ENCODE data around the gene ZNF792. TPM values are rescaled to one million over a fixed set of nuclear protein-coding genes. Genes with fewer than 3 reads are reported as not detected.

Gene ZNF792
- total RNA-seq, 1 donor from 2014 or later = 5.9 TPM

DNA sequence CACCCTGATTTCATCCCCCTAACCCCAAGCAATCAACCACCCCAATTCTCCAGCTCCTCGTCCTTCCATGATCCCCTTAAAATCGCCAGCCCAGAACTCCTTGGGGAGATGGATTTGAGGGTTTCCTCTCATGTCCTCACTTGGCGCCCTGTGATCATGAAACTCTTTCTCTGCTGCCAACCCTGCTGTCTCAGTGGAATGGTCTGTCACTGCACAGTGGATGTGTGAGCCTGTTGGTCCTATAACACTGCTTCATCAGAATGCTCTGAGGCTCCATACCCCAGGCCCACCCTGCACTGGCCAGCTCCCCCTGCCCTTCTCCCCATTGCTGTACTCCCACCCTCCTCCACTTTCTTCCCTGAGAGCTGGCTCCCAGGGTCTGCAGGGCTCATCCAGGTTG, 12.6 kb upstream of the ZNF792 start:
- no peaks in the 10 kb centered on the region for H3K36me3 Mint-ChIP-seq (ENCODE audit: low read depth, unreplicated experiment)
- no peak overlapping the region for H3K4me3 ChIP-seq (ENCODE audit: insufficient read depth, low read depth, low read length)
- H3K27ac ChIP-seq (ENCODE audit: low read depth, low read length) = no peak overlapping the region
- no peak for FAIRE-seq
- no peaks in the 10 kb centered on the region for H3K36me3 ChIP-seq (ENCODE audit: insufficient read depth, low read length)
- H3K4me1 Mint-ChIP-seq (ENCODE audit: low read depth, unreplicated experiment) = no peaks in the 10 kb centered on the region
- peaks cover 5% of the 10 kb centered on the region for H3K9me3 Mint-ChIP-seq (ENCODE audit: unreplicated experiment)
- no peaks in the 10 kb centered on the region for H4K20me1 ChIP-seq (ENCODE audit: insufficient read depth, low read length)
- H3K27me3 ChIP-seq (ENCODE audit: insufficient read depth, low read length) = no peaks in the 10 kb centered on the region
- no peak overlapping the region for H3K4me2 ChIP-seq (ENCODE audit: low read length)
- H3K27me3 Mint-ChIP-seq (ENCODE audit: low read depth, unreplicated experiment) = peaks cover 6% of the 10 kb centered on the region
- H2AFZ ChIP-seq (ENCODE audit: low read depth, low read length) = no peak overlapping the region
- H3K27ac Mint-ChIP-seq (ENCODE audit: unreplicated experiment) = no peak overlapping the region
- H3K79me2 ChIP-seq (ENCODE audit: insufficient read depth, low read length) = no peaks in the 10 kb centered on the region
- H3K4me1 ChIP-seq (ENCODE audit: insufficient read depth, low read length) = no peaks in the 10 kb centered on the region
- no peak for TF ChIP-seq EZH2 (IDR thresholded peaks at IDR 0.05; ENCODE audit: insufficient read depth, low read length)
- TF ChIP-seq, protein P1, sequence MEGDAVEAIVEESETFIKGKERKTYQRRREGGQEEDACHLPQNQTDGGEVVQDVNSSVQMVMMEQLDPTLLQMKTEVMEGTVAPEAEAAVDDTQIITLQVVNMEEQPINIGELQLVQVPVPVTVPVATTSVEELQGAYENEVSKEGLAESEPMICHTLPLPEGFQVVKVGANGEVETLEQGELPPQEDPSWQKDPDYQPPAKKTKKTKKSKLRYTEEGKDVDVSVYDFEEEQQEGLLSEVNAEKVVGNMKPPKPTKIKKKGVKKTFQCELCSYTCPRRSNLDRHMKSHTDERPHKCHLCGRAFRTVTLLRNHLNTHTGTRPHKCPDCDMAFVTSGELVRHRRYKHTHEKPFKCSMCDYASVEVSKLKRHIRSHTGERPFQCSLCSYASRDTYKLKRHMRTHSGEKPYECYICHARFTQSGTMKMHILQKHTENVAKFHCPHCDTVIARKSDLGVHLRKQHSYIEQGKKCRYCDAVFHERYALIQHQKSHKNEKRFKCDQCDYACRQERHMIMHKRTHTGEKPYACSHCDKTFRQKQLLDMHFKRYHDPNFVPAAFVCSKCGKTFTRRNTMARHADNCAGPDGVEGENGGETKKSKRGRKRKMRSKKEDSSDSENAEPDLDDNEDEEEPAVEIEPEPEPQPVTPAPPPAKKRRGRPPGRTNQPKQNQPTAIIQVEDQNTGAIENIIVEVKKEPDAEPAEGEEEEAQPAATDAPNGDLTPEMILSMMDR (IDR thresholded peaks at IDR 0.05; ENCODE audit: insufficient read depth, low read depth, low read length) = no peak
- no peak overlapping the region for H3K9ac ChIP-seq (ENCODE audit: low read length)
- peaks cover 8% of the 10 kb centered on the region for H3K9me3 ChIP-seq (ENCODE audit: insufficient read depth, low read depth, low read length)
- DNase-seq (ENCODE audit: low read depth) = no peak
- no peak overlapping the region for H3K4me3 Mint-ChIP-seq (ENCODE audit: unreplicated experiment)

DNA sequence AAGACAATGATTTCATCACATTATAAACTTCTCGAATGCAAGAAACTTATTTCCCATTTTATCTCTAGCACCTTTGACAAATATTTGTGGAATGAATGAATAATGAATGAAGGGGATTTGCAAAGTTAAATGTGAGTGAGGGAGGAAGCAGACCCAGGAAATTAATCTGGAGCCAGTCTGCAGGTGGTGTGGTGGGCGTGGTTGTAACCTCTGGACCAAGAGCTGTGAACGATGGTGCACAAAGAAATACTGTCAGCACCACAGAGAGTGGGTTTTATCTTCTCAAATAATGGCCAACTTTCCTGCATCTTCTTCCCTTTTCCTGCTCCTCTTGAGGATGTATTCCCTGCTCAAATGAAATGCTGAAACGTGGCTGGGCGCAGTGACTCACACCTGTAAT, 11.0 kb upstream of the ZNF792 start:
- FAIRE-seq = no peak
- H3K9me3 Mint-ChIP-seq (ENCODE audit: unreplicated experiment) = peaks cover 7% of the 10 kb centered on the region

DNA sequence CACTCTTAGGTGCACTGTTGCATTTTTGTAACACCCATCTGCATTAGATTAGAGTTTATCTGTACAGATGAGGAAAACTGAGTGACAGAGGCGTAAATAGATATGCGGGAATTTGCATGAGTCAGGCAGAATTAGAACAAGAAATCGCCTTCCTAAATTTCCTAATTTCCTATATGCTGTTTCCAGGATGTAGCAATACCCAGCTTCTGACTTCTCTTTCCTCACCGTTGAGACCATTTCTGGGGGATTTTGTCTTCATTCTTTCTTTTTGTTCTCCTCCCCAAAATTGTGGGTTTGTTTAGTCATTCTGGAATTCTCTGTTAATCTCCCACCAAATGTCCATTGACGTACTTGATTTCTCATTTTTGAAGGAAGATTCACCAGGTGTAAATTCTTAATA, 10.6 kb upstream of the ZNF792 start:
- no peak overlapping the region for H3K27ac Mint-ChIP-seq (ENCODE audit: unreplicated experiment)
- no peaks in the 10 kb centered on the region for H3K36me3 ChIP-seq (ENCODE audit: insufficient read depth, low read length)
- no peak overlapping the region for H3K4me2 ChIP-seq (ENCODE audit: low read length)
- H3K27ac ChIP-seq (ENCODE audit: low read depth, low read length) = no peak overlapping the region
- peaks cover 8% of the 10 kb centered on the region for H3K9me3 ChIP-seq (ENCODE audit: insufficient read depth, low read depth, low read length)
- no peaks in the 10 kb centered on the region for H3K4me1 ChIP-seq (ENCODE audit: insufficient read depth, low read length)
- no peaks in the 10 kb centered on the region for H3K27me3 ChIP-seq (ENCODE audit: insufficient read depth, low read length)
- no peak for DNase-seq (ENCODE audit: low read depth)
- TF ChIP-seq, protein P1 (IDR thresholded peaks at IDR 0.05; ENCODE audit: insufficient read depth, low read depth, low read length) = no peak
- TF ChIP-seq EZH2 (IDR thresholded peaks at IDR 0.05; ENCODE audit: insufficient read depth, low read length) = no peak
- H3K27me3 Mint-ChIP-seq (ENCODE audit: low read depth, unreplicated experiment) = peaks cover 4% of the 10 kb centered on the region
- no peak overlapping the region for H3K4me3 ChIP-seq (ENCODE audit: insufficient read depth, low read depth, low read length)
- no peaks in the 10 kb centered on the region for H3K79me2 ChIP-seq (ENCODE audit: insufficient read depth, low read length)
- FAIRE-seq = no peak
- no peaks in the 10 kb centered on the region for H3K4me1 Mint-ChIP-seq (ENCODE audit: low read depth, unreplicated experiment)
- H3K9me3 Mint-ChIP-seq (ENCODE audit: unreplicated experiment) = peaks cover 4% of the 10 kb centered on the region
- H3K9ac ChIP-seq (ENCODE audit: low read length) = no peak overlapping the region
- H2AFZ ChIP-seq (ENCODE audit: low read depth, low read length) = no peak overlapping the region
- H3K36me3 Mint-ChIP-seq (ENCODE audit: low read depth, unreplicated experiment) = peaks cover 2% of the 10 kb centered on the region
- H3K4me3 Mint-ChIP-seq (ENCODE audit: unreplicated experiment) = no peak overlapping the region
- H4K20me1 ChIP-seq (ENCODE audit: insufficient read depth, low read length) = no peaks in the 10 kb centered on the region

More for the DNA sequence above, 11.0 kb upstream of the ZNF792 start:
- Histone ChIP-seq H4K20me1 (ENCODE audit: insufficient read depth, low read length) (no peaks in the 10 kb centered on the region), H3K27me3 (ENCODE audit: insufficient read depth, low read length) (no peaks in the 10 kb centered on the region), H3K36me3 (ENCODE audit: insufficient read depth, low read length) (no peaks in the 10 kb centered on the region), H3K79me2 (ENCODE audit: insufficient read depth, low read length) (no peaks in the 10 kb centered on the region), H3K9ac (ENCODE audit: low read length) (no peak overlapping the region), H3K4me2 (ENCODE audit: low read length) (no peak overlapping the region), H3K9me3 (ENCODE audit: insufficient read depth, low read depth, low read length) (peaks cover 8% of the 10 kb centered on the region), H3K4me3 (ENCODE audit: insufficient read depth, low read depth, low read length) (no peak overlapping the region), H2AFZ (ENCODE audit: low read depth, low read length) (no peak overlapping the region), H3K27ac (ENCODE audit: low read depth, low read length) (no peak overlapping the region), H3K4me1 (ENCODE audit: insufficient read depth, low read length) (no peaks in the 10 kb centered on the region)
- peaks cover 6% of the 10 kb centered on the region for H3K27me3 Mint-ChIP-seq (ENCODE audit: low read depth, unreplicated experiment)
- H3K27ac Mint-ChIP-seq (ENCODE audit: unreplicated experiment) = no peak overlapping the region
- H3K4me3 Mint-ChIP-seq (ENCODE audit: unreplicated experiment) = no peak overlapping the region
- no peak for DNase-seq (ENCODE audit: low read depth)
- peaks cover 1% of the 10 kb centered on the region for H3K36me3 Mint-ChIP-seq (ENCODE audit: low read depth, unreplicated experiment)
- no peaks in the 10 kb centered on the region for H3K4me1 Mint-ChIP-seq (ENCODE audit: low read depth, unreplicated experiment)
- TF ChIP-seq, protein P1 (IDR thresholded peaks at IDR 0.05; ENCODE audit: insufficient read depth, low read depth, low read length) = no peak
- no peak for TF ChIP-seq EZH2 (IDR thresholded peaks at IDR 0.05; ENCODE audit: insufficient read depth, low read length)
